Stimulated activated naive CD4-positive, alpha-beta T cell treated with Interleukin-2 at 50 U/mL for 16 hours (primary cell): ENCODE measurements around the gene RNF11.

ENCODE experiments used
- DNase-seq: peaks from one replicate; lab custom pipeline; 2025; lab: John Stamatoyannopoulos, UW

RNF11 gene

DNA sequence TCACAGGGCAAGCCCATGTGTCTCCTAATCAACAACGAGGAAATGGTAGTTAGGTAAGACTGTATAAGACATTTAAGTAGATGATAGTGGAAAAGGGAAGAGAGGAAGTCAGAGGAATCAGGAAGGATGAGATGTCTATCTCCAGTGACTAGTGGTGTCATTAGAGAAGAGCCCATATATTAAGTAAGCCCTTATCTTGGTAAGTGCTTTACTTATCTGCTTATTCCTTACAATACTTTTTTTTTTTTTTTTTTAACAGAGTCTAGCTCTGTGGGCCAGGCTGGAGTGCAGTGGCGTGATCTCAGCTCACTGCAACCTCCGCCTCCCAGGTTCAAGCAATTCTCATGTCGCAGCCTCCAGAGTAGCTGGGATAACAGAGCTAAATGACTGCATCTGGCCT lies 29.5 kb downstream of the RNF11 start:
- no peak for DNase-seq

DNA sequence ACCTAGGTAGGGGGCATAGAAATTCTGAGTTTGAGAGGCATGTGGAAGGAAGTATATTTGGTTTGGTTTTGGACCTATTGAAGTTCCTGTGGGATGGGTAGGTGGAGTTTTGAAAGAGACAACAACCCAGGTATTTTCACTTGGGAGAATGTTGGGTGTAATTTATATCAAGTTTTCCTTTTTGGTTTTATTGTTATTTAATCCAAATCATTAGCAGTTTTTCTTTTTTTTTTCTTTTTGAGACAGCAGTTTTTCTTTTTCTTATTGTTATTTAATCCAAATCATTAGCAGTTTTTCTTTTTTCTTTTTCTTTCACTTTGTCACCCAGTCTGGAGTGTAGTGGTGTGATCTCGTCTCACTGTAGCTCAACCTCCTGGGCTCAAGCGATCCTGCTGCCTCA lies 30.1 kb downstream of the RNF11 start:
- DNase-seq, result no peak

DNA sequence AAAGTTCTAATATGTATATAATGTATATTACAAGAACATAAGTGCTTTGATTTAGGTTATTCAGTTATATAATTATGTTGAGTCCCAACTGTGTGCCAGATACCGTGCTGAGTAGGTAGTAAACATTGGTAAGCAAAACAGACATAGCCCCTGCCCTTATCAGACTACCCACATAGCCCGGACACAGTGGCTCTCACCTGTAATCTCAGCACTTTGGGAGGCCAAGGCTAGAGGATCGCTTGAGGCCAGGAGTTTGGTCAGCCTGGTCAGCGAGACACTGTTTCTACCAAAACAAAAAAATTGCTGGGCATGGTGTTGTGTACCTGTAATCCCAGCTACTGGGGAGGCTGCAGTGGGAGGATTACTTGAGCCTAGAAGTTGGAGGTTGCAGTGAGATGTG lies 30.7 kb downstream of the RNF11 start:
- no peak for DNase-seq

DNA sequence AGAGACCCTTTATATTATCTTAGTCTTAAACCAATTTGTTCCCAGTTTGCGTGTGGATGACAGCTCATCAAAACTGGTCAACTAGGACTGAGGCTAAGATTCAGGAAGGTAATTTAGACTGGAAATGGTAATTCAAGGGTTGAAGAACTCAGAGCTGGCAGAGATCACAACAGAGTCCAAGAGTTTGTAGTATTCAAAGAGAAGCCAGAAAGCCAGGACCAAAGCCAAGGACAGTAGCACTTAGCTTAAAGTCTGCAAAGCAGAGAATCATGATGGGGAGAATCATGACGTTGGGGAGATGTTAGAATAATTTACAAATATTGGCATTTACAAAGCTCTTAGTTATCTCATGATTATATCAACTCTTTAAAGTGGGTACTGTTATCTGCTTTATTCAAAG lies 32.6 kb downstream of the RNF11 start:
- DNase-seq, result no peak

DNA sequence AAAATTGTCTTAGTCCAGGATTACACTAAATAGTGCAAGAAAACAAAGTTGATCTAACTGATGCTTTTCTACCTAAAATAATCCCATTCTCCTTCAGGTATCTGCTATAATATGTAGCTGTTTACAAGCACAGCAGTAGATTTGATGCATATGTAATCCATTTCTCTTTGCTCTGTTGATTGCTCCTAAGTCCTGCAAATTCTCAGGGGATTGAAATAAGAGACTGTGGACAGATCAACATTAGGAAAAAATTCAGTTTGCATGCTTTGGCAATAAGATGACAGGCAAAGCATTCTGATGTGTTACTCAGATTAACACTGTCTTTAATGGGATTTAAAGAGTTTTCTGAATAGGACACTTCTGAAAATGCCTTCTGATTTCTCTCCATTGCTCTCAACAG lies 34.7 kb downstream of the RNF11 start:
- no peak for DNase-seq

DNA sequence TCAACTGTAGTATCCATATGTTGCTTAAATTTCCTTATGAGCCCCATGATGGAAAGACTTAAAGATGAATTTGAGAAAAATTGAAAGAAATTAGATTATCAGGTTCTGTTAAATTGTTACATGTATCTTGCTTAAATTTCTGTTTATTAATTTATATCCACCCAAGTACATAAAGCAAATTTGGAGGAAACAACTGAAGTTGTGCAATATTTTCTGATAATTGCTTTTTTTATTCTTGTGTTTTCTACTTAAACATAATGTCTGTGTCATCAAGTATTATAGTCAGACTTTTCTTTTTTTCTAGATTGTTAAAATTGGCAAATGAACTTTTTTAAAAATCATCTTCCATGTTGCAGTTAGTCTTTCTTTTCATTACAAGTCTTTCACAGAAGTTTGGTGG lies 36.8 kb downstream of the RNF11 start:
- no peak for DNase-seq

DNA sequence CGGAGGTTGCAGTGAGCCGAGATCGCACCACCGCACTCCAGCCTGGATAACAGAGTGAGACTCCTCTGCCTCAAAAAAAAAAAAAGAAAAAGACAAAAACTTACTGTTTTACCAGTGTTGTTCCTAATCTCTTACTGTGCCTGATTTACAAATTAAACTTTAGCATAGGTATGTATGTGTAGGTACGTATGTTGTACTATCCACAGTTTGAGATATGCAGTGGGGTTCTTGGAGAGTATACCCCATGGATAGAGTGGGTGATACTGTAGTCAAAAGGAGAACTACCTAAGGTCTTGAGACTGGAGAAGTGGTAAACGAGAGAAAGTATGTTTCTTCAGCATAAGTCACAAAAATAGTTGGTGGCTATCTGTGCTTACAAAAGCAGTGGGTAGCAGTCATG lies 38.6 kb downstream of the RNF11 start:
- no peak for DNase-seq

DNA sequence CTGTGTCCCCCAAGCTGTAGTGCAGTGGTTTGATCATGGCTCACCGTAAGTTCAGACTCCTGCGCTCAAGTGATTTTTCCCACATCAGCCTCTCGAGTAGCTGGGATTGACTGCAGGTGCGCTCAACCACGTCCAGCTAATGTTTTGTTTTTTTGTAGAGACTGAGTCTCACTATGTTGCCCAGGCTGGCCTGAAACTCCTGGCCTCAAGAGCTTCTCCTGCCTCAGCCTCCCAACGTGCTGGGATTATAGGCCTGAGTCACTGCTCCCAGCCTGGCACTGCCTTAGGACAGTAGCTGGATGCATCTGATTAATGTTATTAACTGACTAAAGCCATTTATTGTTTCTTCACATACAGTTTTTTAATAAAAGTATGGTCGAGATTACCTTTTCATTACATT lies 40.2 kb downstream of the RNF11 start:
- DNase-seq, result no peak

DNA sequence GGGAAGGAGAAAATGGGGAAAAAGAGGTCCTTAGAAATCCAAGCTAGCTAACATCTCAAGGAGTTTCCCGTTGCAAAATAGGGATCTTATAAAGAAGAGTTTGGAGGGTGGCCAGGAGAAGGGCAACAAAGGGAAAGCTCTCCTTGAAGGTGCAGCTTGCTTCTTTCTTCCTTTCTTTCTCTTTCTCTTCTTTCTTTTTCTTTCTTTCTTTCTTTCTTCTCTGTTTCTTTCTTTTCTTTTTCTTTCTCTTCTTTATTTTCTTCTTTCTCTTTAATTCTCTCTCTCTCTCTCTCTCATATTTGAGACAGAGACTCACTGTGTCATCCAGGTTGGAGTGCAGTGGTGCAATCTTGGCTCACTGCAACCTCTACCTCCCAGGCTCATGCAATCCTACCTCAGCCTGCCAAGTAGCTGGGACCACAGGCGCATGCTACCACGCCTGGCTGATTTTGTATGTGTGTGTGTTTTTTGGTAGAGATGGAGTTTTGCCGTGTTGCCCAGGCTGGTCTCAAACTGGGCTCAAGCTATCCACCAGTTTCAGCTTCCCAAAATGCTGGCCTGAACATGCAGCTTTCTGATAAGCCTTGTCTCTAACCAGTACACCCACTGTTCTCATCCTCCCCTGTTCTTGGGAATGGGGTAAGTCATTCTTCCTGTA lies 44.4 kb downstream of the RNF11 start:
- no peak for DNase-seq

DNA sequence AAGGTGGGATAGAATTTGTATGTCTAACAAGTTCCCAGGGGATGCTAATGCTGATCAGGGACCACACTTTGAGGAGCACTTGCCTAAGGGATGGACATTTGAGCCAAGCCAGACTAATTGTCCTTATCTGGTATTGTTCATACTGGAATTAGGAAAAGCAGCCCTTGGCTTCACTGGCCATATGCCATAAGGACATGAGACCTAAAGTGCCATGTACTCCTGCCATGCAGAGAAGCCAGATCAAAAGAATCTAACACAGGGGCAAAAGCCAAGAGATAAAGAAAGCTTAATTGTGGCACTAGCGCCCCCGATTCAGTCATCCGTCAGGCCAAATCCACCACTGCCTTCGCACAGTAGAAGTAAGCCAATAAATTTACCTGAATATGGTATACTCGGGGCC lies 45.7 kb downstream of the RNF11 start:
- no peak for DNase-seq

DNA sequence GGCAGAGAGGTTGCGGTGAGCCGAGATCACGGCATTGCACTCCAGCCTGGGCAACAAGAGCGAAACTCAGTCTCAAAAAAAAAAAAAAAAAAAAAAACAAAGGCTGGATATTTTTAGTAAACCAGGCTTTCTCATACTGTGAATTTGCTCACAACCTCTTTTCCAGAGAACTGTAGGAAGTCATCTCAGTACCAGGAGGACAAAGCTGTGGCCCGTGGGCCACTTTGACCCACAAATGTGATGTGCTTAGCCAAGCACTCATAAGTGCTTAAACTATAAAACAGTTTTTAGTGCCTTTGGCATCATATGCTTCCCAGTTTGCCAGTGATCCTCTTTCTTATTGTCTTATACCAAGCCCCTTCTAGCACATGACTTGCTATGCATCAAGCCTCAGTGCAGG lies 46.5 kb downstream of the RNF11 start:
- DNase-seq, result no peak

DNA sequence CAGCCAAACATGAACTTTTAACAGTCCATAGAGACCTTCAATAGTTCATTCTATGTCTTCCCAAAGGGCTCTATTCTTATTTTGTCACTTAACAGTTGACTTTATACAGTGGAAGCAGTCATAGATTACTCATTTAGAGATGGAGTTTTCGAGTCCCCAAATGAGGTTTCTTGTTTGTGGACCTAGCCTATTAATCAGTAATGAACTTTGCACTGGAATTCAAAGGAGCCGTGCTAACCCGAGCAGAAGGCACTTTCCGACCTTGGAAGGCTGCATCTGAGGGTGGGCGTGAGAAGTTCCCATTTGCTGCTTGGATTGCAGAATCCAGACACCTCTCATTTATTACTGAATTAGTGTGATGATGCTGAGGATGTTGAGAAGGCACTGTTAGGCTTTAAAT lies 47.9 kb downstream of the RNF11 start:
- no peak for DNase-seq

DNA sequence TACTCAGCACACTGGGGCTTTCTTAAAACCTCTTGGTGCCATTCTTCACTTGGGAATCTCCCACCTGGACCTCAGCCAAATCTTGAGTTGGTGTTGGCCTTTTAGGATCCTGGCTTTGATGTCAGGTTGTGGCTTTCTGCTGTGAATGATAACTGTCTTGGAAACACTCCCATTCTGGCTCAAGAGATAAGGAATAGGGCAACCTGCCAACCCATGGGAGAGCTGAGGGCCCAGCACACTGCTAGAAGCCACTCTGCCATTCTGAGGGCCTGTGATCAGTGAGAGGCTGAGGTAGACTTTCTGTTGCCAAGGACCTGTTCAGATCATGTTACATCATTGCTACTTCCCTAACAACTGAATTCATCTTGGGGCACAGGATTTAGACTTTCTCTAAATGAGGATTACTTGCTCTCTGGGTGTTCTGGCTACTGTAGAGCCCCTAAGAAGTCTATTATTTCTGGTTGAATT lies 48.4 kb downstream of the RNF11 start:
- no peak for DNase-seq

DNA sequence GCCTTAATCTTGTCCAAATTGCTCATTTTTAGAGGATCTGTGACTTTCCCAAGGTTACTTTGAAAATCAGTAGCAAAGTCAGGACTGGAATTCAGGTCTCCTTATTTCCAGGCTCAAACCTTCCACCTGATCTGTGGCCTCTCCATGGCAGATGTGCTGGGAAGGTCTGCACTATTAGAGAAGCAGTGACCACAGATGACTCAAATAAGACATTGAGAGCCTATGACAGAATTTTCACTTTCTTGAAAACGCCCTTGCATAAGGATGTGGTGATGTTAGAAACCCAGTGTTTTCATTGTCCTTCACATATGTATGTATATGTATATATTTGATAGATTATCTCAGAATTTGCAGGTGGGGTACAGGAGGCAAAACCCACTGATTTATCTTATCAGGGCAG lies 49.0 kb downstream of the RNF11 start:
- no peak for DNase-seq

DNA sequence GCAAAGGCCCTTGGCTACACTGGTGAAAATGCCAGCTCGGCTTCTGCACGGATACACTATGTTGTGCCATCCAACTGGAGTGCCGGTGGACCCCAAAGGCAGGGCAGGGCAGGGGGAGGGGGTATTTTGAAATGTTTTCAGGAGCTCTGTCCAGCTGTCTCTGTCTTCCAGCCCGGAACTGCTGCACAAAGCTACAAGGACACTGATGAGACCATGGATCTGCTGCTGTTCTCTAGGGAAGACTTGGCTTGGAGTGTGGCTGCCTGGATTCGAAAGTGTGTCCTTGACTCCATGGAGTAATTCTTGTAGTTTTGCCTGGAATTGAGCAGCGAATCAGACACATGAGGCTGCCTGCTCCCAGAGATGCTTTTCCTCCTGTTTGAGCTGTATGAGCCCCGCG lies 51.9 kb downstream of the RNF11 start:
- DNase-seq, result no peak

DNA sequence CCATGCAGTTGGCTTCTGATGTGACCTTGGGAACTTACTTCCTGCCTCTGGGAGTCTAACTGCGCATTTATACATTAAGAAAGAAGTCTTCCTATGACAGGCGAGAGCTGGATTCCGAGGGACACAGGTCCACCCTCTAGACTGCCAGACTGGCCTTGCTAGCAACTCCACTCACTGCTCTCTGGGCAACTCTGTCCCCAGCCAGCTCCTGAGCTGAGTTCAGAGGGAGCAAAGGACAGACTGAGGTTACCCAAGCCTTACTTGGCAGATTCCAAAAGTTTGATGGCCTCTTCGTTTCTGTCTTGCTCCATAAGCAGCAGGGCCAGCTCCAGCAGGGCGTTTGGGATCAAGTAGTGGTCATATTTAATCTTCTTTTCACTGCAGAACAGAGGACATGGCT lies 52.5 kb downstream of the RNF11 start:
- no peak for DNase-seq

DNA sequence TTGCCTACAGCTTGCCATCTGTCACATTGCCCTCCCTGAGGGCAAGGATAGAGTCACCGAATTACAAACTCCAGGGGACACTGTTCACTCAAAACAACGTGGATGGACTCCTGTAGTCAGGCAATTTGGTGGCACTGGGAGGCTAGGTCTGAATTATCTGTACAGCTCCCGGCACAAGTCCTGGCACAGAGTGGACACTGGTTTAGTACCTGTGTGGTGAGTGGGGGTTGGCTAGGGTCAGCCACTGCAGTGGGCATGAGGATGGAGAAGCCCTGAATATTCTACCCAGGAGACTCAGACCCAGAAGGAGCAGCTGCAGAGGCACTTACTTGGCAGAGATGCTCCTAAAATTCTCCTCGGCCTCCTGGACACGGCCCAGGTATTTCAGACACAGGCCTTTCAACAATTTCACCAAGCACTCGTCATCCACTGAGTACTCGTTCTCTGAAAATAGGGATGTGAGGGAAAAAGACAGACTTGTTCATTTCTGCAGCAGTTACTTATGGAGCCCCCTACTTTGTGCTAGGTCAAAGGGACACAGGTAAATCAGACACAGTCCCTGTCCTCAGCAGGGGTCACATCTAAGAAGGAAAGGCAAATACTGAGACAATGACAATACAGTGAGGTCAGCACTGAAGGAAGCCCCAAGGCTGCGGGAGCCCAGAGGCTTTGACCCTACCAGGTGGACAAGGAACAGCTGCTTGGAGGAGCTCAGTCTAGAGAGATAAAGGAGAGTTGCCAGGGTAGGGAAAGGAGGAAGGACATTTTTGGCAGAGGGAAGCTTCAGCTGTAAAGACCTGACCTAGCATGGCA lies 53.8 kb downstream of the RNF11 start:
- no peak for DNase-seq

DNA sequence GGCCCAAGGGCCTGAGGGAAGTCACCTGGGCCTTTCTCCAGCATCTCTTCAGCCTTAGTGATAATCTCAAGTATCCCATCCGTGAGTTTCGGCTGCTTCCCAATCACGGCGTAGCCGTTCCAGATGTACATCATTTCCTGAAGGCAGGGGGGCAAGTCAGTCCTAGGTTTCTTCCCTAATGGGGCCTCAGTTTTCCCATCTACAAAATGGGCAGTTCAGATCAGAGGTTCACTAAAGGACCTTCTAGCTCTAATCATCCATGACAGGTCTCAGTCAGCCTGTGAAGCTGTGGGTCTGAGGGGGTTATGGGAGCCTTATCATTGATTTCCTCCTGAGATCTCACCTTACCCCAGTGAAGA lies 54.4 kb downstream of the RNF11 start:
- DNase-seq, result no peak

DNA sequence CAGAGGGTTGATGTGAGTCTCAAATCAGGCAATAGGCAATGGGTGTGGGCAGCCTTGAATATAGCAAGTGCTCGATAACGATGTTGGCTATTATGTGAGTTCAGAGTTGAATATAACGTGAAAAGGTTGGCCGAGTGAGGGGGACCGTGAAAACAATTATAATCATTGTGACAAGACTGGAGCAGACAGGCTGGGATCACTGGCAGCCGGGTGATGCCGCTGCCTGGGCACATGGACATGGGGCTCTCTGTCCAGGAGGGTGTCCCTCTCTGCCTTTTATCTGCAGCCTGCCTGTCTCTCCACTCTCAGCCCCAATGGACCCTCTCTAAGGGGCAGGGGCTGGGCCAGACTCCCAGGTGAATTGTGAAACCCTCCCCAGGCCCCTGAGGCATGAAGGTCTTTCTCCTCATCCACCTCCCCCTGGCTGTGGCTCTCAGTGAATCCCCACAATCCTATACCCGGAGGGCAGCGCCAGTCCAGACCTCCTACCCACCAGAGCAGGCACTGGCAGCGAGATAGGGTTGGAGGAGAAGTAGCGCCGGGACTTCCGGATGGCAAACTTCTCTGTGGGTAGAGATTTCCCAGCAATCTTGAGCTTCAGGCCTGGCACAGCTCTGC lies 57.9 kb downstream of the RNF11 start:
- DNase-seq, result no peak

DNA sequence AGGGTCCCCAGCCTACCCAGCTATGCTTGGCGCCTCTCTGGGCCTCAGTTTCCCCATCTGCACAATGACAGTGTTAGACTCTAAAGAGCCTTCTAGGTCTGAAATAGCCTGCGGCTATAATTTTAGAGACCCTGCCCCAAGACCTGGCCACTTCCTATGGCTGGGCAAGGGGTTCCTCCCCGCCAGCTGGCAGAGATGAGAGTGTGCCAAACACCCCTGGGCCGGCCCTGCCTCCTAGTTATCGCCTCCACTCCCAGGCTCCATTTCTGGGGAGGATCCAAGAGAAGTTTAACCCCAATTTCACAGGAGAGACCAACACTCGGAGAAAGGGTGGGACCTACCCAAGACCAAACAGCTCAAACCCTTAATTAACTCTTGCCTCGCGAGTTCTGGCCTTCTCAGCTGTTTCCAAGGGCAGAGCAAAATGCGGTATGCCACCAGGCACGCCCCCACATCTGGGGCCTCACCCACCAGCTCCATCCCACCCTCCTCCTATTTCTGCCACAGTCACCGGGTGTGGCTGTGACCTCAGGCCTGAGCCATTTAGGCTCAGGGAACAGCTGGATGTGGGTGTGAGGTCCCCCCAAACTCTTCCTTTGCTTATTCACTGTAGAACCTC lies 58.6 kb downstream of the RNF11 start:
- no peak for DNase-seq

DNA sequence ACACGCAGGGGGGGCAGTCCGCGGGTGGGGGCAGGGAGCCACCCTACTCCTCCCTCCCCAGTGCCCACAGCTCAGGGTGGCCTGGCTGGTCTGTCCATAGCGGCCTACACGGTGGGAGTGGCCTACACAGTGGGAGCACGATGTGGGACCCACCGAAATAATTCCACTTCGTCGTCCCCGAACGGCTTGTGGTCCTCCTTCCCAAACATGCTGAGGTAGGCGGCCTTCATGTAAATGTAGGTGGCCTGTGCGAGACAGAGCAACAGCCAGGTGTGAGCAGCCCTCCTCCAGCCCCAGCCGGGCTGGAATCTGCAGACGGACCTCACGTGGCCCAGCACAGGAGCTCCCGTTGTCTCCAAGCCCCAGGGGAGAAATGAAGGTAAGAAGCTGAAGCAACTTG lies 59.9 kb downstream of the RNF11 start:
- no peak for DNase-seq

DNA sequence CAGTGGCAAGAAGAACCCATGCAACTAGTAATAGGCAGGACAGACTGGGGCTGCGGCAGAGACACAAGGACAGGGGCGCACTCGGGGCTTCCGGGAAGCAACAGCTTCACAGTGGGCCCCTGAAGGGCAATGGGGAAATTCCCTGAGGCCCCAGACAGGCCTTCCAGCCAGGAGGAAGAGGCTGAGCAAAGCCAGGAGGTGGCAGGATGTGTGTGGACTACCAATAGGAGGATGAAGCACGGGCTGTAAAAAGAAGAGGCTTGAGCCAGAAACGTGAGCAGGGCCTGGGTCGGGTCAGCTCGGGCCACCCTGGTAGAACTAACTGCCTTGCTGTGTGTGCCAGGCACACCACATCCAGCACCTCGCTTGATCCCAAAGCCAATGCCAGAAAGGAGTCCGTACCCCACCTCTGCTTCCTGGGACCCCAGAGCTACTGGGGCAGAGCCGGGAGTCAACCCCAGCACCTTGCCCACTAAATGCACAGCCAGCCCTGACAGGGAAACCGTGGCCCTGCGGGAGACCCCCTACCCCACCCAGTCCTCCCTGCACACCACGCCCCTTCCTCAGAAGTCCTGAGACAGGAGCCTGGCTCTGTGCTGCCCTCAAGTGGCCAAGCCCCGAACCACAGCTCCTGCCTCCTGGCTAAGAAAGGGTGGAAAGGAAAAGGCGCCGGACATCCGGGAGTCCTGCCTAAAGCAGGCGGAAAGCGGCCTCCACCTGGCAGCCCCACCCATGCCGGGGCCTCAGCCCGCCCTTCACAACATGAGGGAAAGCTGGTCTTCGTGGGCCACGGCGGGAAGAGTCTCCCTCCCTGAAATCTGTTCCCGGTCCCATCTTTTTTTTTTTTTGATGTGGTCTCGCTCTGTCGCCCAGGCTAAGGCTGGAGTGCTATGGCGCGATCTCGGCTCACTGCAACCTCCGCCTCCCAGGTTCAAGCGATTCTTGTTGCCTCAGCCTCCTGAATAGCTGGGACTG lies 60.6 kb downstream of the RNF11 start:
- peak; percentile 62 for DNase-seq
